GM23248 (cell line): Measurements from ENCODE around the gene SF3A2.

Source experiments
- EZH2 ChIP-seq: fragments of 200-600 bp; sonication (generic); IDR thresholded peaks from 2 replicates; pipeline ENCODE4 v1.6.1; 2018; ENCODE audit warnings: antibody characterized with exemption, mild to moderate bottlenecking; ENCODE audit not compliant: insufficient read depth, poor library complexity, severe bottlenecking
- EZH2phosphoT487 ChIP-seq: fragments of 200-600 bp; sonication (generic); IDR thresholded peaks from 2 replicates; pipeline ENCODE4 v1.6.1; 2018; ENCODE audit warnings: antibody characterized with exemption, moderate library complexity, mild to moderate bottlenecking, low read depth; ENCODE audit not compliant: insufficient read depth

DNA sequence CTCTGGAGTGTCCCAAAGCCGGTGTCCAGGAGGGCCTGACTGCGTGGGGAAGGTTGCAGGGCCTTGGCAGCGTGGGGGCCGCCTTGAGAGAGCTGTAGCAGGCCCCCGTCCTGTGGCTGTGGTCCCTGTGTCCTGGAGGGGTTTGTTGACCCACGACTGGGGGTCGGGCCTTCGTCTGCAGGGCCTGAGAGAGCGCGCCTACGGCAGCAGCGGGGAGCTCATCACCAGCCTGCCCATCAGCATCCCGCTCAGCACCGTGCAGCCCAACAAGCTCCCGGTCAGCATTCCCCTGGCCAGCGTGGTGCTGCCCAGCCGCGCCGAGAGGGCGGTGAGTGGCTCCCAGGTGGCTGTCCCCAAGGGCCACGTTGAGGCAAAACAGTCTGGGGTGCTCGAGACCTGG lies 19.0 kb upstream of the SF3A2 start:
- TF ChIP-seq EZH2 (no peak), EZH2phosphoT487 (no peak)
